Bronchial epithelial cell (primary cell): ENCODE results near the gene PDE4B. TPM values are rescaled to one million over a fixed set of nuclear protein-coding genes. Genes with fewer than 3 reads are reported as not detected.

ENCODE experiments used
- DNase-seq: peaks from one replicate; pipeline ENCODE4 v3.0.0-alpha.2; 2010; ENCODE audit warnings: low read depth
- FAIRE-seq: peaks from 2 replicates; lab custom pipeline; 2011; peaks lifted over from hg19 to GRCh38; lab: Jason Lieb, UNC
- H3K27me3 ChIP-seq: 2 replicates; pipeline ENCODE4 v1.5.1; 2011; ENCODE audit warnings: low read length; ENCODE audit not compliant: control insufficient read depth, insufficient read depth
- H3K36me3 ChIP-seq: 2 replicates; pipeline ENCODE4 v1.5.1; 2011; ENCODE audit warnings: low read length; ENCODE audit not compliant: control insufficient read depth, insufficient read depth
- H3K4me3 ChIP-seq: 2 replicates; pipeline ENCODE4 v1.5.1; 2011; ENCODE audit warnings: mild to moderate bottlenecking, low read depth, low read length, control low read depth
- CTCF ChIP-seq: IDR thresholded peaks from 2 replicates; pipeline ENCODE4 v1.5.1; 2011; ENCODE audit warnings: mild to moderate bottlenecking, moderate library complexity, low read length, control low read depth, inconsistent platforms; ENCODE audit not compliant: insufficient read depth, severe bottlenecking
- total RNA-seq: library from RNA; depleted of rRNA; stranded (reverse); fragments of >200 nt; gene quantifications from 2 replicates; pipeline ENCODE4 v1.2.1, GENCODE V29; 2014

PDE4B gene
- total RNA-seq, 1 donor from 2014 or later: 0.26 TPM

GRCh38 chr1:66397192-66397591 lies 604.5 kb downstream of the PDE4B start:
- FAIRE-seq: no peak
- no peak for DNase-seq
- Histone ChIP-seq H3K36me3 (no peaks in the 10 kb centered on the region), H3K27me3 (no peaks in the 10 kb centered on the region), H3K4me3 (no peak overlapping the region)
- no peak for TF ChIP-seq CTCF

GRCh38 chr1:66399888-66400529 lies 607.3 kb downstream of the PDE4B start:
- DNase-seq (no peak), FAIRE-seq (no peak)
- TF ChIP-seq CTCF: no peak
- no peaks in the 10 kb centered on the region for H3K27me3 ChIP-seq
- no peak overlapping the region for H3K4me3 ChIP-seq
- no peaks in the 10 kb centered on the region for H3K36me3 ChIP-seq

DNA sequence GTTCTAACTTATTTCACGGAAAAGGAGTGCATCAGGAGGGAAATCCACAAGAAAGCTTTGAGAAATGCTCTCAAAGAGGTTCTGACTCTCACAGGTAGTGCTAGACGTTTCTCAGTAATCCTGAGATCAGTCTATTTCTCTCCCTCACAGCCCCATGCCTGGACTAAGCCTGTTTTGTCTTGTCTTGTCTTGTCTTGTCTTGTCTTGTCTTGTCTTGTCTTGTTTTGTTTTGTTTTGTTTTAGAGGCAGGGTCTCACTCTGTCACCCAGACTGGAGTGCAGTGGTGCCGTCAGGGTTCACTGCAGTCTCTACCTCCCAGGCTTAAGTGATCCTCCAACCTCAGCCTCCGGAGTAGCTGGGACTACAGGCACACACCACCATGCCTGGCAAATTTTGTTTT lies 608.0 kb downstream of the PDE4B start:
- no peaks in the 10 kb centered on the region for H3K36me3 ChIP-seq
- FAIRE-seq (no peak), DNase-seq (no peak)
- TF ChIP-seq CTCF: no peak
- no peak overlapping the region for H3K4me3 ChIP-seq
- H3K27me3 ChIP-seq: no peaks in the 10 kb centered on the region

DNA sequence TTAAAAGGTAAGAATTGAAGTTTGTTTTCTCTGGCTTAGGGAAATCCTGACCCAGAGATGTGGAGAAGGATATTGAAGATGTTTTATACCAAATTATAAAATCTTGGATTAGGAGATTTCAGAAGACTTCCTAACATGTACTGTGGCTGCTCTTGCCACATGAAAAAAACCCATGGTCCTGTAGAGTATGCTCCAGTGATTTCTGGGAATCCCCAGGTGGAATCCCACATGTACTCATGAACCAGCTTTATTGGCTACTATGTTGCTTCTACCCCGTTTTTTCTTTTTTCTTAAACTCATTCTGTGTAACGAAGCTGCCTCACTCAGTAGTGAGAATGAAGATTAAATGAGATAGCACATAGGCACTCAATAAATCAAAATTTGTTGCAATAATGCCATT lies 608.5 kb downstream of the PDE4B start:
- H3K27me3 ChIP-seq: no peaks in the 10 kb centered on the region
- H3K4me3 ChIP-seq: no peak overlapping the region
- FAIRE-seq (no peak), DNase-seq (no peak)
- TF ChIP-seq CTCF: no peak
- H3K36me3 ChIP-seq: no peaks in the 10 kb centered on the region

- Histone ChIP-seq H3K36me3 (no peaks in the 10 kb centered on the region), H3K27me3 (no peaks in the 10 kb centered on the region), H3K4me3 (no peak overlapping the region)
- DNase-seq (no peak), FAIRE-seq (no peak)
- no peak for TF ChIP-seq CTCF
These were observed 609.5 kb downstream of the PDE4B start for GRCh38 chr1:66402194-66402593.
